NT2/D1 (cell line): ENCODE measurements around the gene STRN3.

Experiments used
- DNase-seq: peaks from one replicate; pipeline ENCODE4 v3.0.0-alpha.2; 2011; ENCODE audit warnings: low read depth, low spot score
- H3K27me3 ChIP-seq: 2 replicates; pipeline ENCODE4 v1.6.0; 2011; ENCODE audit warnings: mild to moderate bottlenecking; ENCODE audit not compliant: insufficient read length, insufficient read depth
- H3K36me3 ChIP-seq: 2 replicates; pipeline ENCODE4 v1.6.1; 2011; ENCODE audit warnings: mild to moderate bottlenecking, low read length, mixed read lengths; ENCODE audit not compliant: insufficient read depth, insufficient read length
- H3K4me1 ChIP-seq: 2 replicates; pipeline ENCODE4 v1.5.1; 2011; ENCODE audit not compliant: insufficient read depth, insufficient read length
- H3K4me3 ChIP-seq: 2 replicates; pipeline ENCODE4 v1.5.1; 2011; ENCODE audit warnings: low read depth; ENCODE audit not compliant: insufficient read length
- H3K9ac ChIP-seq: 2 replicates; pipeline ENCODE4 v1.6.0; 2011; ENCODE audit warnings: low read depth; ENCODE audit not compliant: insufficient read length
- H3K9me3 ChIP-seq: 2 replicates; pipeline ENCODE4 v1.5.1; 2011; ENCODE audit warnings: mild to moderate bottlenecking, low read length; ENCODE audit not compliant: insufficient read depth
- SUZ12 ChIP-seq: IDR thresholded peaks from 2 replicates; pipeline ENCODE4 v1.6.1; 2011; ENCODE audit not compliant: insufficient read length, insufficient read depth; ENCODE audit errors: extremely low read depth
- YY1 ChIP-seq: IDR thresholded peaks from 2 replicates; pipeline ENCODE4 v1.6.1; 2011; ENCODE audit not compliant: insufficient read length, insufficient read depth
- ZNF274 ChIP-seq: IDR thresholded peaks from 2 replicates; pipeline ENCODE4 v1.6.1; 2011; ENCODE audit warnings: mild to moderate bottlenecking, low read depth, low read length

Gene STRN3

GRCh38 chr14:30883508-30884294 is 142.5 kb downstream of the STRN3 start:
- Histone ChIP-seq H3K27me3 (no peaks in the 10 kb centered on the region), H3K36me3 (peaks cover 8% of the 10 kb centered on the region), H3K9ac (no peak overlapping the region), H3K4me3 (no peak overlapping the region), H3K9me3 (no peaks in the 10 kb centered on the region), H3K4me1 (no peaks in the 10 kb centered on the region)
- no peak for DNase-seq
- TF ChIP-seq ZNF274 (no peak), SUZ12 (no peak), YY1 (no peak)

DNA sequence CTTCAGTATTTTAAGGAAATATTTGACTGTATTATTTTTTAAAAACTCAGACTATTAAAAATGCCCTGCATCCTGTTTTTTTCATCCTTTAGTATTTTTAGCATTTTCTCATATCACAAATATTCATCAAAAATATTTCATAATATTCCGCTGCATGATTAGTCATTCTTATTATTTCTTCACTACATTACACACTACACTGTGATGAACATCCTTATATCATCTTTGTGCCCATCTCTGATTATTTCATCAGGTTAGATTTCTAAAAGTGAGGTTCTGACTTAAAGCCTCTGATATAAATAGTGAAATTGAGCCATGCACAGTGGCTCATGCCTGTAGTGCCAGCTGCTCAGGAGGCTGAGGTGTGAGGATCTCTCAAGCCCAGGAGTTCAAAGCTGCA is 143.7 kb downstream of the STRN3 start:
- Histone ChIP-seq H3K36me3 (peaks cover 8% of the 10 kb centered on the region), H3K4me1 (no peaks in the 10 kb centered on the region), H3K4me3 (no peak overlapping the region), H3K9me3 (no peaks in the 10 kb centered on the region), H3K27me3 (no peaks in the 10 kb centered on the region), H3K9ac (no peak overlapping the region)
- DNase-seq, result no peak
- TF ChIP-seq SUZ12, result no peak
- TF ChIP-seq ZNF274, result no peak
- TF ChIP-seq YY1, result no peak

DNA sequence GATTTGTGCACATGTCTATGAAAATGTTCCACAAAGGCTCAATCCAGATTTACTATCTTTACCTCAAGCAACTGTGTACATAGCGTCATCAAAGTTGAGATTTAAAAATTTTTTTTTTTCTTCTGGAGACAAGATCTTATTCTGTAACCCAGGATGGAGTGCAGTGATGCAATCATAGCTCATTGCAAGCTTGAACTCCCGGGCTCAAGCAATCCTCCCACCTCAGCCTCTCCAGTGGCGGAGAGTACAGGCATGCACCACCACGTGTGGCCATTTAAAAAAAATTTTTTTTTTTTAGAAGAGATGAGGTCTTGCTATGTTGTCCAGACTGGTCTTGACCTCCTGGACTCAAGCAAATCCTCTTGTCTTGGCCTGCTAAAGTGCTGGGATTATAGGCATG is 149.5 kb downstream of the STRN3 start:
- Histone ChIP-seq H3K36me3 (no peaks in the 10 kb centered on the region), H3K9ac (no peak overlapping the region), H3K4me3 (no peak overlapping the region), H3K9me3 (no peaks in the 10 kb centered on the region), H3K27me3 (peaks cover 39% of the 10 kb centered on the region), H3K4me1 (no peaks in the 10 kb centered on the region)
- no peak for DNase-seq
- no peak for TF ChIP-seq SUZ12
- no peak for TF ChIP-seq YY1
- no peak for TF ChIP-seq ZNF274

- Histone ChIP-seq H3K4me3 (no peak overlapping the region), H3K4me1 (no peaks in the 10 kb centered on the region), H3K36me3 (no peaks in the 10 kb centered on the region), H3K9me3 (no peaks in the 10 kb centered on the region), H3K27me3 (peaks cover 39% of the 10 kb centered on the region), H3K9ac (no peak overlapping the region)
- TF ChIP-seq ZNF274 (no peak), SUZ12 (no peak), YY1 (no peak)
- DNase-seq, result no peak
Observed at GRCh38 chr14:30875788-30876053, 150.5 kb downstream of the STRN3 start.

GRCh38 chr14:30874999-30875787 is 151.0 kb downstream of the STRN3 start:
- Histone ChIP-seq H3K4me1 (no peaks in the 10 kb centered on the region), H3K4me3 (peak overlapping the region; percentile 58), H3K36me3 (no peaks in the 10 kb centered on the region), H3K27me3 (peaks cover 39% of the 10 kb centered on the region), H3K9ac (peak overlapping the region; percentile 80), H3K9me3 (no peaks in the 10 kb centered on the region)
- DNase-seq, result no peak
- no peak for TF ChIP-seq YY1
- no peak for TF ChIP-seq ZNF274
- no peak for TF ChIP-seq SUZ12

DNA sequence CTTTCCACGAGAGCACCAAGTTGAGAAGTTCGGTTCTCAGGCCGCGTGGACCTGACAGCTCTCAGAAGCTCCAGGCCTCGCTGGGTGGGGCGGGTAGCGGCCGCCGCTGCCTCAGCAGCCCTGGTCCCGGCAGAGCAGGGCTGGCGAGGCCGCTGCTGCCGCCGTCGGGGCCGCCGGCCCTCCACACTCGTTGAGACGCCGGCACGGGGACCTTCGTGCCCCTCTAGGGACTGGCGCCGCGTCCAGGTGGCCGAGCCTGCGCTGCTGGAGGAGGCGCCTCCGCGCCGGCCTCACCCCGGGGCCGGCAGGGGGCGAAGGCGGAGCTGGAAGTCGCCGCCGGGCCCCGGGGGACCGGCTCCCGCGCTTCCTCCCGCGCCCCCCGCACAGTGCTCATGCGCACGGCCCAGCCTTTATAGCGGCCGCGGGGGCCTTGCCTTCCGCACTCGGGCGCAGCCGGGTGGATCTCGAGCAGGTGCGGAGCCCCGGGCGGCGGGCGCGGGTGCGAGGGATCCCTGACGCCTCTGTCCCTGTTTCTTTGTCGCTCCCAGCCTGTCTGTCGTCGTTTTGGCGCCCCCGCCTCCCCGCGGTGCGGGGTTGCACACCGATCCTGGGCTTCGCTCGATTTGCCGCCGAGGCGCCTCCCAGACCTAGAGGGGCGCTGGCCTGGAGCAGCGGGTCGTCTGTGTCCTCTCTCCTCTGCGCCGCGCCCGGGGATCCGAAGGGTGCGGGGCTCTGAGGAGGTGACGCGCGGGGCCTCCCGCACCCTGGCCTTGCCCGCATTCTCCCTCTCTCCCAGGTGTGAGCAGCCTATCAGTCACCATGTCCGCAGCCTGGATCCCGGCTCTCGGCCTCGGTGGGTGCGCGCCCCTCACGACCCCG is 151.8 kb downstream of the STRN3 start, which contains the start of gene COCH:
TSS of gene COCH (plus strand) at position 440 of the 879 bp plus-strand sequence. CDS start at position 820, 380 bp downstream.
- Histone ChIP-seq H3K27me3 (peaks cover 39% of the 10 kb centered on the region), H3K4me1 (no peaks in the 10 kb centered on the region), H3K4me3 (peak within 1 kb of the TSS; percentile 58), H3K9ac (peak within 1 kb of the TSS; percentile 80), H3K36me3 (no peaks in the 10 kb centered on the region), H3K9me3 (no peaks in the 10 kb centered on the region)
- no peak for TF ChIP-seq SUZ12
- no peak for TF ChIP-seq YY1
- no peak for TF ChIP-seq ZNF274
- DNase-seq, result no peak
